Superior temporal gyrus (tissue), 1 donor: ENCODE results near the gene PGLYRP3.

ENCODE experiments used
- DNase-seq: peaks from one replicate; pipeline ENCODE4 v3.0.0-alpha.2; 2016; ENCODE audit errors: extremely low spot score

Gene PGLYRP3

GRCh38 chr1:153260585-153261280 lies 52.0 kb downstream of the PGLYRP3 start:
- DNase-seq: peak; percentile 29

DNA sequence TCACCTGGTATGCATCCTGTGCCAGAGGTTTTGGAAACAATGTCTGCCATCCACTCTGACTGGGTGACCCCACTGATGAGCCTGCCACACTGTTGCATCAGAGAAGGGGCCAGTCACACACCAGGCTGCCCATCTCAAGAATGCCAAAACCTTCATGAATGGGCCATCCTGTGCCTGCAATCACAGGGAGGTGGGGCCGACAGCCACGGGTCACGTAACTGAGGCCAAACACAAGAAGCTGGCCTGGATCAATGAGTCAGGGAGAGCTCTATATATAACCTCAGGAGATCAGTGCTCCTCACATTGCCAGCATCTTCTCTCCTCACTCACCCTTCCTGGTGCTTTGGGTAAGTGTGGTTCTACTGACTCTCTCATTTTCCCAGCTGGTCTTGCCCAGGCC lies 53.4 kb downstream of the PGLYRP3 start, which contains the start of gene LORICRIN:
TSS of gene LORICRIN (plus strand) at position 301 of the 400 bp plus-strand sequence. CDS start 1,263 bp downstream, outside the sequence.
- DNase-seq: no peak

GRCh38 chr1:153253693-153254092 lies 59.1 kb downstream of the PGLYRP3 start:
- no peak for DNase-seq

DNA sequence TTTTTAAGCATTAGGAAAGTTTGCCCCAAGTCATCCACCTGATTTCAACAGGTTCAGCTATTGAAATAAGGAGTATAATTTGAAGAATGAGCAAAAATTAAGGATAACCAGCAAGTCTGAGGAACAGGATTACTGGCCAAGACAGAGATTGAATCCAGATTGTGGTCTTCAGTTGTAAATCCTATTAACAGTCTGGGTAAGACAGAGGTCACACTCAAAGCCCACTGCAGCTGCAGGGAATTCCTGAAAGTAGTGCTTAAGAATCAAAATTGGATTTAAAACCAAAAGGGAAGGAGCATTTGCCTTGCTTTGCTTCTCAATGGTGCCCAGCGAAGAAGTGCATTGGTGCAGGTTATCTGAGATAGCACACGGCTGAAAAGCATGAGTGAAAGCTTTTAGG lies 59.7 kb downstream of the PGLYRP3 start:
- DNase-seq: no peak

DNA sequence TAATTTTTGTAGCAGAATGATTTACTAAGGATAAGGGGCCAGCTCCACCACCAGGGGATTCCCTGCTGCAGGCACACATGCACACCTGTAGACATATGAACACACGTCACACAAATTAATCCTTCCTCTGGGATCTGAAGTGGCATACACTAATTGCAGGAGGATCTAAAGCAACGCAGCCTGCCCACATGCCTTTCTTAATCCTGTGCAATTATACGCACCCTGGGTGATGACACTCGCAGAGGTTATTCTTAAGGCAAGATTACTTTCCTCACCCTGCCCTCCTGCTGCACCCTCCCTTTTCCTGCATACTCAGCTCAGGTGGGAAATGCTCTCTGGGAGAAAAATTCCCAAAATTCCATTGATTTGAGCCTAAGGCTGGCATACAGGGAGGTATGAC lies 60.8 kb downstream of the PGLYRP3 start:
- DNase-seq: no peak

GRCh38 chr1:153251562-153251961 lies 61.2 kb downstream of the PGLYRP3 start:
- no peak for DNase-seq

GRCh38 chr1:153251087-153251486 lies 61.7 kb downstream of the PGLYRP3 start:
- no peak for DNase-seq

DNA sequence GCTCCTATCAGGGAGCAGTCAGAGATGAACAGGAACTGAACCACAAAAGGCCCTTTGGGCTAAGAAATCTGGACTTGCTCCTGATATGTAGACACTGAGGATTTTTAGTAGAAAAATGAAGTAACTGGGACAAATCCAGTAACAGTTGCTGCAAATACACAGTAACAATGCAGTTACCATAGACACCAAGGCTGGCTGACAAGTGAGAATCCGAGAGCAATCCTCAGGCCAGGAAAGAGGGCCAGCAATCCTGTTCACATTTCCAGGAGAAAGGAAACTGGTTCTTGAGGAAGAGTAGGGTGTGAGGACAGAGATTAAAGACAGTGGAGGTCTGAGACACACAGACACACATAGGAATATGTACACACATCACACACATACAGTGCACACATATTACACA lies 62.6 kb downstream of the PGLYRP3 start:
- peak; percentile 41 for DNase-seq

- no peak for DNase-seq
Observed at GRCh38 chr1:153248176-153248879, 64.4 kb downstream of the PGLYRP3 start.
